ENCODE data around the gene IQCK.

IQCK gene

DNA sequence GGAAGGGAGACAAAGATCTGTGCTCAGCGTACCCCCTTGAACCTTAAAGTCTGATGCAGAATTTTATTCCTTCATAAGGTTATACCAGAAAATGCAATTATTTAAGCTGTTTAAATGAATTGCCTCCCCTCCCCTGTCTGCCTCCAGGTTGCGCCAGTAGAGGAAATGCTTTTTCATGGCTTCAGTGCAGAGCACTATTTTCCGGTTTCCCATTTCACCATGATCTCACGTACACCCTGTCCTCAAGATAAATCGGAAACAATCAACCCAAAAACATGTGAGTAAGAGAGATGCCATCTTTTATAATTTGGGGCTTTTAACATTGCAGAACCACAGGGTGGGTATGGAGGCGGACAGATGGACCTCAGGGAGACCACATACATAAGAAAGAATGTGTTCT lies 15.5 kb downstream of the IQCK start:
- Histone ChIP-seq H3K4me3 (ENCODE audit: low read length) (no peak overlapping the region), H3K27me3 (ENCODE audit: control insufficient read depth, insufficient read depth, low read length) (no peaks in the 10 kb centered on the region), H3K36me3 (ENCODE audit: insufficient read depth, low read length) (peaks cover 4% of the 10 kb centered on the region), H3K4me1 (ENCODE audit: control insufficient read depth, insufficient read depth, low read length) (no peaks in the 10 kb centered on the region), H3K4me2 (ENCODE audit: low read length) (no peak overlapping the region), H3K9me3 (replicated peaks; ENCODE audit: low read length) (no peaks in the 10 kb centered on the region), H3K9ac (ENCODE audit: low read depth, low read length) (no peak overlapping the region)

DNA sequence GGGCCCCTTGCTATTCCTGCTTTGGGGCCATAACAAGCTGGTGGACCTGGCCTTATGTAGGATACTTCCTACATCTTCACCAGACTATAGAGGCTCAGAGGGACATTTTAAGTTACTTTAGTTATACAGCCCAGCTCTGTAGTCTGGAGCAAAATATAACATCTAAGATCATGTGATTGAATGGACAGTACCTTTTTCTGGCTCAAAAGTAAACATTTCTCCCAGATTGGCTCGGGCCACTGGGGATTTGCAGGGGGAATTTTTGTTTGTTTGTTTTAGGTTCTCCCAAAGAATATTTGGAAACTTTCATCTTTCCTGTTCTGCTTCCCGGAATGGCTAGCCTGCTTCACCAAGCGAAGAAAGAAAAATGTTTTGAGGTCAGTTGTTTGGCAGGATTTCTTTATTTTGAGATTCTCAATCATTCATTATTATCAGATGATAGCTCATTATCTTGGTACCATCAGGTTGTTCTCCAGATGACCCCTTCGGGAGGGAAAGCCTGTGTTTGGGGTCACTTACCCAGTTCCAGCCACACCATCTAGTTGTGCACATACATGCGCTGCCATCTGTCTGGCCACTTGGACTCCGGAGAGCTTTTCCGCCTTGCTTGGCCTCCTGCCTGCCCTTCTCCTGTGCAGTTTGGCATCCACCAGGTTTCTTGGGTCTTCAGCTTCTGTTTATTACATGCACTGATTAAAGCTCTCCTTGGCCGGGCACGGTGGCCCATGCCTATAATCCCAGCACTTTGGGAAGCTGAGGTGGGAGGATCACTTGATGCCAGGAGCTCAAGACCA lies 17.2 kb downstream of the IQCK start:
- Histone ChIP-seq H3K27me3 (ENCODE audit: control insufficient read depth, insufficient read depth, low read length) (no peaks in the 10 kb centered on the region), H3K9ac (ENCODE audit: low read depth, low read length) (no peak overlapping the region), H3K4me2 (ENCODE audit: low read length) (no peak overlapping the region), H3K9me3 (replicated peaks; ENCODE audit: low read length) (no peaks in the 10 kb centered on the region), H3K36me3 (ENCODE audit: insufficient read depth, low read length) (peaks cover 4% of the 10 kb centered on the region), H3K4me3 (ENCODE audit: low read length) (no peak overlapping the region), H3K4me1 (ENCODE audit: control insufficient read depth, insufficient read depth, low read length) (no peaks in the 10 kb centered on the region)

DNA sequence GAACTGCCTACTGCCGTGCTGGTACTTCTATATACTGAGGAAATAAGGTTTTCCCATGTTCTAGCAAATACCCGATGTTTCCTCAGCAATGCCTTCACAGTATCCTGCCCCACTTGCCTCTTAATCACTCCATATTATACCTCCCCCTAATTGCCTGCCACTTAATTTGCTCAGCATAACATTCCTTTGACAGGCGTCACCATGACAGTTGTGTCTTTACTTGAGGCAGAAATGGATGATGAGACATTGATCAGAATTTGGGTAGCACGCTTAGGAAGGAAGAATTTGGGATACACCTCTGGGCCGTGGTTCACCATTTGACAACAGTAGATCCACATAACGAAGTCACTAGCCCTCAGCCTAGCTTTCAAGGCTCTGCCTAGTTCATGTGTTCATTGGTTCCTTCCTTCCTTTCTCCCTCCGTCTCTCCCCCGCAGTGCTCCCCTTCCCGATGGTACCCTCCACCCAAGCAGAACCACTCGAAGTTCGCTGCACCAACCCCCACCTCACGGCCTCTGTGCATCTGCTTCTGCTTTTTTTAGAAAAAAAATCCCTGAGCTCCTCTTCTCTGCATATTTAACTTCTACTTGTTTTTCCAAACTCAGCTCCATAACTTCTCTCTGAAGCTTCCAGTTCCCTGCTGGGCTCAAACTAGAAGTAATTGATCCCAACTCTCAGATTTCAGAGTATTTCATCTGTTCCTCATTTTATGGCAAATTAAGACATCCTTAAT lies 19.4 kb downstream of the IQCK start:
- H3K4me3 ChIP-seq (ENCODE audit: low read length), result no peak overlapping the region
- H3K4me2 ChIP-seq (ENCODE audit: low read length), result no peak overlapping the region
- no peaks in the 10 kb centered on the region for H3K27me3 ChIP-seq (ENCODE audit: control insufficient read depth, insufficient read depth, low read length)
- no peak overlapping the region for H3K9ac ChIP-seq (ENCODE audit: low read depth, low read length)
- peaks cover 4% of the 10 kb centered on the region for H3K36me3 ChIP-seq (ENCODE audit: insufficient read depth, low read length)
- no peaks in the 10 kb centered on the region for H3K9me3 ChIP-seq (replicated peaks; ENCODE audit: low read length)
- H3K4me1 ChIP-seq (ENCODE audit: control insufficient read depth, insufficient read depth, low read length), result no peaks in the 10 kb centered on the region

DNA sequence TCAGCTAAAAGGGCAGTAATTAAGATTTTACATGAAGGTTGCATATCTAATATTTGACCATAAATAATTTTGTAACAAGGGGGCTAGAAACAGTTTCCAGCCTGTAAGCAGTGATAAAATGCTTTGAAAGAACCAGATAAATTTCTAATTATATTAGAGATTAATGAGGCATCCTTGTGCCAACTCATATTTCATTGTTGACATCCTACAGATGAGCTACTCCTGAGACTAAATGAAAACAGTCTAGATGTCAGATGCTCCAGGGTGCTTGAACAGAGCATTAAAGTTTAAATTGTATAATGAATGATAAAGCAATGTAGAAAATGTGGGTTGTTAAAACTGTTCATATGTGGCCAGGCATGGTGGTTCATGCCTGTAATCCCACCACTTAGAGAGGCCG lies 23.3 kb downstream of the IQCK start:
- no peak overlapping the region for H3K4me2 ChIP-seq (ENCODE audit: low read length)
- no peaks in the 10 kb centered on the region for H3K4me1 ChIP-seq (ENCODE audit: control insufficient read depth, insufficient read depth, low read length)

DNA sequence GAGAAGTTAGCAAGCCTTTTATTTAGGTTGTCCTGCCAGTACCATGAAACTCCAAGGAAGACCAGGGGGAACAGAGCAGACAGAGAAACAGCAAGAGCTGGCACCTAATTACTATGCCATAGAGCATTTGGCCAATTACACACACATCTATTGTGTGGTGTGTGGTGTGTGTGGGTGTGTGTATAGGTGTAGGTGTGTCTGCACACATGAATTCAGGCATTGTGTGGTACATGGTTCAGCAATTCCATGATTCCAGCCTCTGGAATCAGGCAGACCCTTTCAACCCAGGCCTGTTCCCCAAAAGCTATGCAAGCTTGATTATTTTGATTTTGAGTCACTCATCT lies 25.7 kb downstream of the IQCK start:
- Histone ChIP-seq H3K27me3 (ENCODE audit: control insufficient read depth, insufficient read depth, low read length) (no peaks in the 10 kb centered on the region), H3K4me1 (ENCODE audit: control insufficient read depth, insufficient read depth, low read length) (no peaks in the 10 kb centered on the region), H3K9ac (ENCODE audit: low read depth, low read length) (no peak overlapping the region), H3K4me3 (ENCODE audit: low read length) (no peak overlapping the region), H3K4me2 (ENCODE audit: low read length) (no peak overlapping the region), H3K9me3 (replicated peaks; ENCODE audit: low read length) (no peaks in the 10 kb centered on the region), H3K36me3 (ENCODE audit: insufficient read depth, low read length) (no peaks in the 10 kb centered on the region)

More for the DNA sequence above, 23.3 kb downstream of the IQCK start:
- Histone ChIP-seq H3K27me3 (ENCODE audit: control insufficient read depth, insufficient read depth, low read length) (no peaks in the 10 kb centered on the region), H3K4me3 (ENCODE audit: low read length) (no peak overlapping the region), H3K9ac (ENCODE audit: low read depth, low read length) (no peak overlapping the region), H3K36me3 (ENCODE audit: insufficient read depth, low read length) (no peaks in the 10 kb centered on the region), H3K9me3 (replicated peaks; ENCODE audit: low read length) (no peaks in the 10 kb centered on the region)

DNA sequence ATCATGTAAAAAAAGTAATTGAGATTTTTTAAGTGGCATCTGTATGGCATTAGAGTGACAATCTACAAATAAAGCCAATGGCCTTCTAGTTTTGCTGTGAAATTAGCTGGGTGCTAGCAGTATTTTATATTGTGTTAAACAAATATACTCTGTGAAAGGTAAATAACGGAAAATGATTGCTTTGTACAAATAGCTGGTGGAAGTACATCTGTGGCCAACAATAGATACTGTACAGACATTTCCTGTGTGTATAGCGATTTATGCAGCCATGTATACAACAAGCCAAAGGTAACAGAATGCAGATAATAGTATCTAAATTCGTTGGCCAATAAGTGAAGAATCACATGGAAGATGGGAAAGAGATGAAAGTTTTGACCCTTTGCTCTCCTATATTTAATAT lies 26.6 kb downstream of the IQCK start:
- Histone ChIP-seq H3K9ac (ENCODE audit: low read depth, low read length) (no peak overlapping the region), H3K4me1 (ENCODE audit: control insufficient read depth, insufficient read depth, low read length) (no peaks in the 10 kb centered on the region), H3K4me3 (ENCODE audit: low read length) (no peak overlapping the region), H3K36me3 (ENCODE audit: insufficient read depth, low read length) (no peaks in the 10 kb centered on the region), H3K9me3 (replicated peaks; ENCODE audit: low read length) (no peaks in the 10 kb centered on the region), H3K4me2 (ENCODE audit: low read length) (no peak overlapping the region), H3K27me3 (ENCODE audit: control insufficient read depth, insufficient read depth, low read length) (no peaks in the 10 kb centered on the region)

DNA sequence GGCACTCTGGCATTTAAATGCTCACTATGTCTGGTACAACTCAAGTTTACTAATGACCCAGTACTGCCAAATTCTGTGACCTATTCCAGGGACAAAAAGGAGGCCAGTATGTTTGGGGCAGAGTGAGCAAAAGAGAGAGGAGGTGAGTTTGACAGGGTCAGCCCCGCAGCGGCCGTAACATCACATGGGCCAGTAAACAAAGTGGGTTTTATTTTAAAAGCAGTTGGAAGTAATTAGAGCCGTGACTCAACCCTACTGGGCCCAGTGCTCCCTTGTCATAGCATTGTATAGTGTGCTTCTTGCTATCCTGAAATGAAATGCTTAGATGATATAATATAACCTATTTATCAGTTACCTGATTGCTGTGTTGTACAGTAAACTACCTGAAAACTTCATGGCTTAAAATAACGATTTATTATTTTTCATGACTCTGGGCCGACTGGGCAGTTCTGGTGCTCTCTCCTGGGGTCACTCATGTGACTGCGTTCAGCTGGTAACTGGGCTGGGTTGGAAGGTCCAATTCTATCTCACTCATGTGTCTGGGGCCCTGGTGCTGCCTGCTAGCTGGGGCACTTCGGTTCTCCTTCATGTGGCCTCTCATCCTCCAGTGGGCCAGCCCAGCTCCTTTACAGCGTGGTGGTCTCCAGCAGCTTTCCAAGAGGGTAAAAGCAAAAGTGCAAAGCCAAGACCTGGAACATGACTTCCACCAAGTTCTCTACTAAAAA lies 27.4 kb downstream of the IQCK start:
- no peaks in the 10 kb centered on the region for H3K36me3 ChIP-seq (ENCODE audit: insufficient read depth, low read length)
- no peaks in the 10 kb centered on the region for H3K27me3 ChIP-seq (ENCODE audit: control insufficient read depth, insufficient read depth, low read length)
- H3K4me2 ChIP-seq (ENCODE audit: low read length), result no peak overlapping the region
- no peaks in the 10 kb centered on the region for H3K9me3 ChIP-seq (replicated peaks; ENCODE audit: low read length)
- H3K4me1 ChIP-seq (ENCODE audit: control insufficient read depth, insufficient read depth, low read length), result no peaks in the 10 kb centered on the region
- H3K9ac ChIP-seq (ENCODE audit: low read depth, low read length), result no peak overlapping the region
- H3K4me3 ChIP-seq (ENCODE audit: low read length), result no peak overlapping the region

DNA sequence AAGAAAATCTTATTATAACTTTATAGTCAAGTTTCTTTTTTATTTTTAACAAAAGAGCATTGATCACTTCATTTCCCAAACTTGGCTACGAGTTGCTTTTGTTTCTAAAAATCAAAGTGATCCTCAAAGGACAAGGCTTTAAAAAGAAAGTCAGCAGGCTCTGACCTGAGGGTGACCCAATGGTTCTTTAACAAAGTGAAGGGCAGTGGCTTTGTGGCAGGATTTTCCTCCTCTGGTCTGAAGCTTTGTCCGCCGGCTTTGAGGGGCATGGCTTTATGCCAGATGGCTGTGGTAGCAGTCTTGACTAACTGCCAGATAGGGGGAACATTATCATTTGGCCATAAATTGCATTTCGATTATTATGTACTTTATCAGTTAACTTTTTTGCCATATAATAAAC lies 28.5 kb downstream of the IQCK start:
- Histone ChIP-seq H3K4me2 (ENCODE audit: low read length) (no peak overlapping the region), H3K4me3 (ENCODE audit: low read length) (no peak overlapping the region), H3K9ac (ENCODE audit: low read depth, low read length) (no peak overlapping the region), H3K9me3 (replicated peaks; ENCODE audit: low read length) (no peaks in the 10 kb centered on the region), H3K27me3 (ENCODE audit: control insufficient read depth, insufficient read depth, low read length) (no peaks in the 10 kb centered on the region), H3K4me1 (ENCODE audit: control insufficient read depth, insufficient read depth, low read length) (no peaks in the 10 kb centered on the region), H3K36me3 (ENCODE audit: insufficient read depth, low read length) (no peaks in the 10 kb centered on the region)

DNA sequence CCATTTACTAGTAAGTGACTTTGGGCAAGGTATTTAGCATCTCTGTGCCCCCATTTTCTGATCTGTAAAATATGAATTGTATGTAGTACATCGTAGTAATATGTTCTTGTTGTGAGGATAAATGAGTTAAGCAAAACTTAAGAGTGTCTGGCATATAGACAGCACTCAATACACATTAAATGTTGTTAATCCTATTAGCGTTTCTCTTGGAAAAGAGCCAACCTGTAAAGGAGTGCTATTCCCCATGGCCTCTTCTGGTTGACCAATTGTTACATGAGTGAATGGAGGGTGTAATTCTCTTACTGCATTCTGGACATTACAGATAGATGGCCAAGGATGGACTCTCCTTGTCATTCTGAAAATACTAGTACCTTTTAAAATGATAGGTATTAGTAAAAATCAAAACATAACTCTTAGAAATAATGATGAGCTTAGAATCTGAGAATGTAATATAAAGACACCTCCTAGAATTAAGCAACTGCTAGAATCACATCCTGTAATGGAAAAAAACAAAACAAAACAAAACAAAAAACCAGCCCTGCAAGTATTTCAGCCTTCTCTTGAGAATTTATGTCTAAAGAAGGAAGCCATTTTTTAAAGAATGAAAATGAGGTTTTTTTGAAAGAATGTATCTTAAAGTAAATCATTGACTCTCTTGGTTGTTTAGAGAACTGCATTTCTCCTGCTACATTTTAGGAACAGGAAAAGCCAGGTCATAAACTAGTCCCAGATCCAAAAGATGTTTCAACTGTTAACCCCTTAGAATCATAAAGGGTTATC lies 30.5 kb downstream of the IQCK start:
- Histone ChIP-seq H3K36me3 (ENCODE audit: insufficient read depth, low read length) (no peaks in the 10 kb centered on the region), H3K9me3 (replicated peaks; ENCODE audit: low read length) (no peaks in the 10 kb centered on the region), H3K4me3 (ENCODE audit: low read length) (no peak overlapping the region), H3K4me2 (ENCODE audit: low read length) (no peak overlapping the region), H3K9ac (ENCODE audit: low read depth, low read length) (no peak overlapping the region), H3K4me1 (ENCODE audit: control insufficient read depth, insufficient read depth, low read length) (no peaks in the 10 kb centered on the region), H3K27me3 (ENCODE audit: control insufficient read depth, insufficient read depth, low read length) (no peaks in the 10 kb centered on the region)

DNA sequence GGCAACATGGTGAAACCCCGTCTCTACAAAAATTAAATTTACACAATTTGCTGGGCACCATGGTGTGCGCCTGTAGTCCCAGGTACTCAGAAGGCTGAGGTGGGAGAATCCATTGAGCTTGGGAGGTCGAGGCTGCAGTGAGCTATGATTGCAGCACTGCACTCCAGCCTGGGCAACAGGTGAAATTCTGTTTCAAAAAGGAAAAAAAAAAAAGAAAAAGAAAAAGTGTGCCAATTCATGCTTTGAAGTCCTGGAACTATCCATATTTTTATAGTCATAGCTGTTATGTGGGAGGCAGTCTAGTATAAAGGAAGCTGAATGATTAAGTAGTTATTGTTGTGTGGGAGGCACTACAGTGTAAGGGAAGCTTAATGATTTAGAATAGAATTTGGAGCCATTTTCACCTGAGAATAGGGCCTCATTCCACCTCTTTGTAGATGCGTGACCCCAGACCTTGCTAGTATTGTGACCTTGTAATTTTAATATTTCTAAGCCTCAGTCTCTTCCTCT lies 31.6 kb downstream of the IQCK start:
- Histone ChIP-seq H3K36me3 (ENCODE audit: insufficient read depth, low read length) (no peaks in the 10 kb centered on the region), H3K27me3 (ENCODE audit: control insufficient read depth, insufficient read depth, low read length) (no peaks in the 10 kb centered on the region), H3K9ac (ENCODE audit: low read depth, low read length) (no peak overlapping the region), H3K4me3 (ENCODE audit: low read length) (no peak overlapping the region), H3K4me1 (ENCODE audit: control insufficient read depth, insufficient read depth, low read length) (peaks cover 6% of the 10 kb centered on the region), H3K4me2 (ENCODE audit: low read length) (no peak overlapping the region), H3K9me3 (replicated peaks; ENCODE audit: low read length) (no peaks in the 10 kb centered on the region)

Measured in skeletal muscle satellite cell (primary cell).